ENCODE data around the gene ARHGEF4.

DNA sequence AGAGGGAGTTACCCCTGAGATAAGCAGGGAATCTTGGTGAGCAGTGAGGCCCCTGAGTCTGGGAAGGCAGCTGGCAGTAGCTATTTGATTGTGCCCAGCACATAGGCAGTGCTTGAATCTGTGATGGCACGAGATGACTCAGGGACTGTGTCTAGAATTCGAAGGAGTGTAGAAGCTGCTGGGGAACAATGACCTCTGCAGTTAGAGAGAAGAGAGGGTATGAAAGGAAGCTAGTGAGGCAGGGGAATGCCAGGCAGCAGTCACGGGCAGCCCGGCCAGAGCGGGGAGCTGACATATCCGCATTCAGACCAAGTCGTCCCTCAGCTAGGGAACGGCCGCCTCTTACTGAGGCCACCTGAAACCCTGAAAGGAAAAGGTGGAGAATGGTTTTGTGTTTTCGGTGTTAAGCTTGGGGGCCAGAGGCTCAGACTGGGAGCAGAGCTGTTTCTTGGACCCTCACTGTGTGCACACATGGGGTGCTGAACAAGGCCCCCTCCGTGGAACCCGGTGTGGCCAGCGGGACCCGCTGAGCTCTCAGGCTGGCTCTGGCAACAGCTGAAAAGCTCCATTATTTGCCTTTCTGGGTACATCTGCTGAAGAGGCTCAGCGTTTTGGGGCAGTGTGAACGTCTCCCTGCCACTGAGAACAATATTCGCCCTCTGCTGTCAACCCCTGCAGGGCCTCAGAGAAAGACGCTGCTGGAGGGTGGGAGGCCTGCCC, 32.9 kb downstream of the ARHGEF4 start:
- no peak for TF ChIP-seq EZH2 (IDR thresholded peaks at IDR 0.05)
- TF ChIP-seq POLR2AphosphoS5 (IDR thresholded peaks at IDR 0.05; ENCODE audit: borderline replicate concordance, low read depth, low read length), result no peak
- TF ChIP-seq FOXP2 (optimal IDR thresholded peaks at IDR 0.05; ENCODE audit: control extremely low read depth, extremely low read length, insufficient read depth), result no peak

Data from SK-N-MC (cell line).